H1 (cell line): ENCODE measurements around the gene RIMS1.

Experiments
- CEBPB ChIP-seq: IDR thresholded peaks from 2 replicates; pipeline ENCODE4 v1.6.1; 2012; ENCODE audit warnings: low read depth, low read length
- HDAC6 ChIP-seq: IDR thresholded peaks from one replicate; pipeline ENCODE4 v1.7.1; 2012; ENCODE audit warnings: low read depth, mild to moderate bottlenecking, inconsistent platforms, low read length, moderate library complexity
- POLR2A ChIP-seq, 2 experiments: IDR thresholded peaks; 1 replicate in 1 of 2; 2 replicates in 1 of 2; pipeline ENCODE4 v1.6.1; 2011; ENCODE audit warnings: low read depth in 2 of 2, low read length in 2 of 2, mild to moderate bottlenecking in 2 of 2; ENCODE audit errors: control extremely low read depth in 1 of 2
- POLR2AphosphoS5 ChIP-seq: IDR thresholded peaks from 2 replicates; pipeline ENCODE4 v1.6.1; 2011; ENCODE audit warnings: low read depth, low read length
- RFX5 ChIP-seq: IDR thresholded peaks from 2 replicates; pipeline ENCODE4 v1.6.1; 2011; ENCODE audit warnings: low read depth, low read length, improper control_type of control experiment, borderline replicate concordance
- SRF ChIP-seq: IDR thresholded peaks from 2 replicates; pipeline ENCODE4 v1.6.1; 2011; ENCODE audit warnings: mild to moderate bottlenecking, low read depth, low read length, moderate library complexity
- SUZ12 ChIP-seq: fragments of 200-600 bp; sonication (generic); IDR thresholded peaks from 2 replicates; pipeline ENCODE4 v1.6.1; 2012; ENCODE audit warnings: mild to moderate bottlenecking, inconsistent platforms, low read length, moderate library complexity, mixed read lengths

GRCh38 chr6:72418495-72418894, 532.1 kb downstream of the RIMS1 start:
- TF ChIP-seq SUZ12 = no peak
- no peak for TF ChIP-seq RFX5
- TF ChIP-seq SRF = no peak
- no peak for TF ChIP-seq HDAC6
- no peak for TF ChIP-seq POLR2A (IDR thresholded peaks at IDR 0.05; ENCODE audit: control extremely low read depth in 1 of 2, low read depth in 2 of 2, low read length in 2 of 2)
- TF ChIP-seq CEBPB = no peak
- no peak for TF ChIP-seq POLR2AphosphoS5
